OCI-LY3 (cell line): Measurements from ENCODE around the gene OPALIN.

ENCODE experiments used
- EZH2phosphoT487 ChIP-seq: fragments of 200-600 bp; shearing (Covaris generic); IDR thresholded peaks from 2 replicates; pipeline ENCODE4 v1.6.1; 2018; ENCODE audit warnings: antibody characterized with exemption, mixed run types, low read depth
- TF ChIP-seq, protein P1 (sequence below): fragments of 200-600, 300-600 bp; sonication (generic); IDR thresholded peaks from 2 replicates; pipeline ENCODE4 v1.5.1; 2014; ENCODE audit warnings: antibody characterized with exemption, low read length, low read depth

DNA sequence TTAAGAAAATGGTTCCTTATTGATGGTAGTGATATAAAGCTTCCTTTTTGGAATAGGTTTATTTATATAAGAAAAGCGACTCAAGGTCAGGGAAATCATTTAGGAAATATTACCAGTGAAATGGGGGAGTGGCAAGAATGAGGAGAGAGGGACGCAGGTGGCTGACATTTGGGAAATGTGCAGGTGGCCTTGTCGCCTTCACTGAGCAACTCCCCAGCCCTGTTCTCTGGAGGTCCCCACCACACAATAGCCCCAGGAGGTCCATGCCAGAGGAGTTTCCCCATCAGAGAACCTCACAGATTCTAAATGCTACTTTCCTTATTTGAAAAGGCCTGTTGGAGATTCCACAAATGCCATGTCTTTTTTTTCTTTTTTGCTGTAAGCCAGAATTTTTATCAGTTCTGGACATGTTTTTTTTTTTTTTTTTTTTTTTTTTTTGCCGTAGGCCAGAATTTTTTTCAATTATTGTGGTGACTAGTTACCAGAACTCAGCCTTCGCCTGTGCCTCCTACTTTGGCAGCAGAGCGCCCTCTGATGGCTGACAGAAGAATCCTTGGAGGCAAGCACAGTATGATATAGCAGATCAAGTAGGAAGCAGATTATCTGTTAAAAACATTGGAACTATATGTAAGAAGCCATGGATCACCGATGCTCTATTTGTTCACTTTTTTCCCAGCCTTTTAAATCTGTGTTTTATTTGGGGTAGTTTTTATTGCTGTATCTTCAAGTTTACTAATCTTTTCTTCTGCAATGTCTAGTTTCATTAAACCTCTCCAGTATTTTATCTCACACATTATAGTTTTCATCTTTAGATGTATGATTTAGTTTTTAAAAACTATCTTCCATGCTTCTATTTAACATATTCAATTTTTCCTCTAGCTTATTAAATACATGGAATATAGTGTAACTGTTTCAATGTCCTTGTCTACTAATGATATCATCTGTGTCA lies 18.6 kb downstream of the OPALIN start:
- TF ChIP-seq, protein P1, sequence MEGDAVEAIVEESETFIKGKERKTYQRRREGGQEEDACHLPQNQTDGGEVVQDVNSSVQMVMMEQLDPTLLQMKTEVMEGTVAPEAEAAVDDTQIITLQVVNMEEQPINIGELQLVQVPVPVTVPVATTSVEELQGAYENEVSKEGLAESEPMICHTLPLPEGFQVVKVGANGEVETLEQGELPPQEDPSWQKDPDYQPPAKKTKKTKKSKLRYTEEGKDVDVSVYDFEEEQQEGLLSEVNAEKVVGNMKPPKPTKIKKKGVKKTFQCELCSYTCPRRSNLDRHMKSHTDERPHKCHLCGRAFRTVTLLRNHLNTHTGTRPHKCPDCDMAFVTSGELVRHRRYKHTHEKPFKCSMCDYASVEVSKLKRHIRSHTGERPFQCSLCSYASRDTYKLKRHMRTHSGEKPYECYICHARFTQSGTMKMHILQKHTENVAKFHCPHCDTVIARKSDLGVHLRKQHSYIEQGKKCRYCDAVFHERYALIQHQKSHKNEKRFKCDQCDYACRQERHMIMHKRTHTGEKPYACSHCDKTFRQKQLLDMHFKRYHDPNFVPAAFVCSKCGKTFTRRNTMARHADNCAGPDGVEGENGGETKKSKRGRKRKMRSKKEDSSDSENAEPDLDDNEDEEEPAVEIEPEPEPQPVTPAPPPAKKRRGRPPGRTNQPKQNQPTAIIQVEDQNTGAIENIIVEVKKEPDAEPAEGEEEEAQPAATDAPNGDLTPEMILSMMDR = peak; percentile 67
- no peak for TF ChIP-seq EZH2phosphoT487
